ENCODE data around the gene TMEM117. TPM values are rescaled to one million over a fixed set of nuclear protein-coding genes. Genes with fewer than 3 reads are reported as not detected.

TMEM117 gene
- total and polyA plus RNA-seq, 8 donors: 1.9 to 52.5 (median 8.0) TPM

DNA sequence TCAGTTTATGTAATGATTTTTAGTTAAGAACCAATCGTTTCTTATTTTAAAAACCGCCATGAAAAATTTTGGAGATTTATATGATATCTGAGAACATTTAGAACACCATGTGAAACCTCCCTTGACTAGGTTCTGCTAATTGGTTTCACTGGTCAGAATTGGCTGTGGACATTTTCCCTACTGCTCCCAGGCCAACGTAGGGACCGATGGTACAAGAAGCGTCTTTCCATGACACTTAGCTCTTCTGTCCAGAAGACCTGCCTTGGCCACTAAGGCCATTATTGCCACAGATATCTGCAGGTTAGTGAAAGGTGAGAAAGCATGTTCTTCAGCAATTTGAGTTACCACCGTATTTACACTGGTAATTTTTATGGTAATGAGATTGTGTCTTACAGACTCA lies 424.0 kb downstream of the TMEM117 start:
- TF ChIP-seq EP300 (IDR thresholded peaks at IDR 0.05) (no peak), POLR2A (IDR thresholded peaks at IDR 0.05) (no peak), POLR2AphosphoS5 (IDR thresholded peaks at IDR 0.05) (no peak)
- TF ChIP-seq, protein P1, sequence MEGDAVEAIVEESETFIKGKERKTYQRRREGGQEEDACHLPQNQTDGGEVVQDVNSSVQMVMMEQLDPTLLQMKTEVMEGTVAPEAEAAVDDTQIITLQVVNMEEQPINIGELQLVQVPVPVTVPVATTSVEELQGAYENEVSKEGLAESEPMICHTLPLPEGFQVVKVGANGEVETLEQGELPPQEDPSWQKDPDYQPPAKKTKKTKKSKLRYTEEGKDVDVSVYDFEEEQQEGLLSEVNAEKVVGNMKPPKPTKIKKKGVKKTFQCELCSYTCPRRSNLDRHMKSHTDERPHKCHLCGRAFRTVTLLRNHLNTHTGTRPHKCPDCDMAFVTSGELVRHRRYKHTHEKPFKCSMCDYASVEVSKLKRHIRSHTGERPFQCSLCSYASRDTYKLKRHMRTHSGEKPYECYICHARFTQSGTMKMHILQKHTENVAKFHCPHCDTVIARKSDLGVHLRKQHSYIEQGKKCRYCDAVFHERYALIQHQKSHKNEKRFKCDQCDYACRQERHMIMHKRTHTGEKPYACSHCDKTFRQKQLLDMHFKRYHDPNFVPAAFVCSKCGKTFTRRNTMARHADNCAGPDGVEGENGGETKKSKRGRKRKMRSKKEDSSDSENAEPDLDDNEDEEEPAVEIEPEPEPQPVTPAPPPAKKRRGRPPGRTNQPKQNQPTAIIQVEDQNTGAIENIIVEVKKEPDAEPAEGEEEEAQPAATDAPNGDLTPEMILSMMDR (IDR thresholded peaks at IDR 0.05): no peak
- intact Hi-C loops (cut with DNase I; ENCODE audit: low total_unique reads): no loop called here
- no peak for DNase-seq
- no peaks in the 10 kb centered on the region for H3K36me3 ChIP-seq
- H3K9me3 ChIP-seq: no peaks in the 10 kb centered on the region
- H3K27ac ChIP-seq: no peak overlapping the region
- H3K4me1 ChIP-seq: no peaks in the 10 kb centered on the region
- WGBS, 5 donors: 95 to 98% (median 97%) methylated on average over 6 of the region's 6 CpGs
- H3K4me3 ChIP-seq: no peak overlapping the region
- H3K27me3 ChIP-seq: no peaks in the 10 kb centered on the region

DNA sequence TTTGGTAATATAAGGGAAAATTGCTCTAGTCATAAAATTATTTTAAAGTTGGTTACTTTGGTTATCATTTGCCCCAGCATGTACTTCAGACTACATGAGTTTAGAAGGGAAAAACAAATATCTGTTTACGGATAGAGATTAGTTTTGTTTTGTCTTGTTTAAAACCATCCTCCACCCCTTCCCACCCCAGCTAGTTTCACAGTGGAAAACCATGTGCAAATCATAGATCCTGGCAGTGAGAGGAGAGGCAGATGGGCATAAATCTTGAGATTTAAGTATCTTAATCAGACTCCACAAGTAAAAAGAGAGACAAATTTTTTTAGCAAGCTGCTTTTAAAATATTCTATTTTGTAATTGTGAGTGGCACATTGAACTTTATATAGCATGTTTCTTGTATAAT lies 424.7 kb downstream of the TMEM117 start:
- intact Hi-C loops (cut with DNase I; ENCODE audit: low total_unique reads): no loop called here
- H3K27ac ChIP-seq: no peak overlapping the region
- no peaks in the 10 kb centered on the region for H3K9me3 ChIP-seq
- no peak for DNase-seq
- no peak overlapping the region for H3K4me3 ChIP-seq
- WGBS, 5 donors: 85 to 93% (median 88%) methylated on average over 1 of the region's 1 CpG
- H3K4me1 ChIP-seq: no peaks in the 10 kb centered on the region
- no peaks in the 10 kb centered on the region for H3K27me3 ChIP-seq
- H3K36me3 ChIP-seq: no peaks in the 10 kb centered on the region
- TF ChIP-seq EP300 (IDR thresholded peaks at IDR 0.05) (no peak), POLR2A (IDR thresholded peaks at IDR 0.05) (no peak), POLR2AphosphoS5 (IDR thresholded peaks at IDR 0.05) (no peak)
- TF ChIP-seq, protein P1 (IDR thresholded peaks at IDR 0.05): no peak

DNA sequence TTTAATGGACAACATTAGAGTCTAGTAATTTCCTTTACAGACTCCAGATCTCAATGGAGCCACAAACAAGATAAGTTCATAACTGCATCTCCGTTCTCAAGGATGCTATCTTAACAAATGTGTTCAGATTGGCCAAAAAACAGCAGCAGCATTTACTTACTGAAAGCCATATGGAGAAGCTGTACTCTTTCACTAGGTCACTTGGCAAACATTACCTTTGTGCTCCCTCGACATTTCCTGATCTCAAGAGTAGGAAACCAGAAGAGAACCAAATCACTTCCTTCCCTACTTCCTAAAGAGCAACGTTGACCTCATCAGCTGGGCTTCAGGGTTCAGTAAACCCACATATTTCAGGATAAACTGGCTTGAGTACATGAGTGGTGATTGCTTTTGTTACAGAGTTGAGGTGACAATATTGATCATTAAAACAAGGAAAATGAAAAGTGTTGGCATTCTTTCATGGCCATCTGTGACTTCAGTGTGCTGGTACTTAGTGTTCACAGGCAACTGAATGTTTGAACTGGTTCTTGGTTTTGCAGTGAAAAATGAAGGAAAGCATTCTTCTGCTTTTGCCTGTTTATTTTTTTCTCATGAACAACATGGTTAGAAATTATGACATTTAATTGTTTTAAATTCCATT lies 449.6 kb downstream of the TMEM117 start:
- no peaks in the 10 kb centered on the region for H3K27me3 ChIP-seq
- no peak overlapping the region for H3K4me3 ChIP-seq
- WGBS, 5 donors: 11 to 31% (median 15%) methylated on average over 3 of the region's 3 CpGs
- H3K36me3 ChIP-seq: no peaks in the 10 kb centered on the region
- TF ChIP-seq POLR2A (IDR thresholded peaks at IDR 0.05): no peak
- TF ChIP-seq POLR2AphosphoS5 (IDR thresholded peaks at IDR 0.05): no peak
- no peak for TF ChIP-seq EP300 (IDR thresholded peaks at IDR 0.05)
- TF ChIP-seq, protein P1 (IDR thresholded peaks at IDR 0.05): no peak
- peaks cover 0 to 10% (median 0%) of the 10 kb centered on the region in 4 donors for H3K4me1 ChIP-seq
- intact Hi-C loops (cut with DNase I; ENCODE audit: low total_unique reads): no loop called here
- peak in 1 of 2 donors; percentile 8 for DNase-seq
- H3K27ac ChIP-seq: no peak overlapping the region
- peaks cover 0 to 4% (median under 1%) of the 10 kb centered on the region in 4 donors for H3K9me3 ChIP-seq

DNA sequence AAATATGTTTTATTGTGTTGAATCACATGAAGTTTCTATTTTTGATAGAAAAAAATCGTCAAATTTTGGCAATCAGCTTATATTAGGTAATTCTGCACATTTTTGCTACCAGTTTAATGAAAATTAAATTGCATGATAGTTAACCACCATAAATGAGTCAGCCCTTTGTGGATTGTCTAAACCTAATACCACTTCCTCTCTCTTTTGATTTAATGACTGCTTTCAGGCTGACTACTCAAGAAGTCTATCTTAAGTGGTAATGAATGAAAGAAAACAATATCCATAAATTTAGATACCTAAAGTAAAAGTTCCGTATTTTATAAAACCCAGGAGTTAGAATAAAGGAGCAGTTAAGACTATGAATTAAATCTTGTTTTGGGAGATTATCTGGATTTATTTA lies 450.5 kb downstream of the TMEM117 start:
- no peak for TF ChIP-seq EP300 (IDR thresholded peaks at IDR 0.05)
- no peak for TF ChIP-seq POLR2A (IDR thresholded peaks at IDR 0.05)
- TF ChIP-seq POLR2AphosphoS5 (IDR thresholded peaks at IDR 0.05): no peak
- TF ChIP-seq, protein P1 (IDR thresholded peaks at IDR 0.05): no peak
- peaks cover 0 to 10% (median 0%) of the 10 kb centered on the region in 4 donors for H3K4me1 ChIP-seq
- intact Hi-C loops (cut with DNase I; ENCODE audit: low total_unique reads): no loop called here
- no peaks in the 10 kb centered on the region for H3K36me3 ChIP-seq
- H3K27me3 ChIP-seq: no peaks in the 10 kb centered on the region
- 57 to 75% (median 61%) methylated on average over 2 of the region's 2 CpGs for WGBS, 5 donors
- H3K9me3 ChIP-seq: peaks cover 0 to 8% (median 2%) of the 10 kb centered on the region in 4 donors
- H3K4me3 ChIP-seq: no peak overlapping the region
- no peak for DNase-seq
- H3K27ac ChIP-seq: no peak overlapping the region

Data from stomach (tissue), 9 donors.